ENCODE measurements around the gene SLC24A4. TPM values are rescaled to one million over a fixed set of nuclear protein-coding genes. Genes with fewer than 3 reads are reported as not detected.
A peak's percentile ranks its signal among the peaks of the same experiment; 100 is the strongest.

The SLC24A4 gene, protein sequence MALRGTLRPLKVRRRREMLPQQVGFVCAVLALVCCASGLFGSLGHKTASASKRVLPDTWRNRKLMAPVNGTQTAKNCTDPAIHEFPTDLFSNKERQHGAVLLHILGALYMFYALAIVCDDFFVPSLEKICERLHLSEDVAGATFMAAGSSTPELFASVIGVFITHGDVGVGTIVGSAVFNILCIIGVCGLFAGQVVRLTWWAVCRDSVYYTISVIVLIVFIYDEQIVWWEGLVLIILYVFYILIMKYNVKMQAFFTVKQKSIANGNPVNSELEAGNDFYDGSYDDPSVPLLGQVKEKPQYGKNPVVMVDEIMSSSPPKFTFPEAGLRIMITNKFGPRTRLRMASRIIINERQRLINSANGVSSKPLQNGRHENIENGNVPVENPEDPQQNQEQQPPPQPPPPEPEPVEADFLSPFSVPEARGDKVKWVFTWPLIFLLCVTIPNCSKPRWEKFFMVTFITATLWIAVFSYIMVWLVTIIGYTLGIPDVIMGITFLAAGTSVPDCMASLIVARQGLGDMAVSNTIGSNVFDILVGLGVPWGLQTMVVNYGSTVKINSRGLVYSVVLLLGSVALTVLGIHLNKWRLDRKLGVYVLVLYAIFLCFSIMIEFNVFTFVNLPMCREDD
- total RNA-seq (2014; rRNA removed): not detected in 2 replicates
- polyA plus RNA-seq (2012): not detected

DNA sequence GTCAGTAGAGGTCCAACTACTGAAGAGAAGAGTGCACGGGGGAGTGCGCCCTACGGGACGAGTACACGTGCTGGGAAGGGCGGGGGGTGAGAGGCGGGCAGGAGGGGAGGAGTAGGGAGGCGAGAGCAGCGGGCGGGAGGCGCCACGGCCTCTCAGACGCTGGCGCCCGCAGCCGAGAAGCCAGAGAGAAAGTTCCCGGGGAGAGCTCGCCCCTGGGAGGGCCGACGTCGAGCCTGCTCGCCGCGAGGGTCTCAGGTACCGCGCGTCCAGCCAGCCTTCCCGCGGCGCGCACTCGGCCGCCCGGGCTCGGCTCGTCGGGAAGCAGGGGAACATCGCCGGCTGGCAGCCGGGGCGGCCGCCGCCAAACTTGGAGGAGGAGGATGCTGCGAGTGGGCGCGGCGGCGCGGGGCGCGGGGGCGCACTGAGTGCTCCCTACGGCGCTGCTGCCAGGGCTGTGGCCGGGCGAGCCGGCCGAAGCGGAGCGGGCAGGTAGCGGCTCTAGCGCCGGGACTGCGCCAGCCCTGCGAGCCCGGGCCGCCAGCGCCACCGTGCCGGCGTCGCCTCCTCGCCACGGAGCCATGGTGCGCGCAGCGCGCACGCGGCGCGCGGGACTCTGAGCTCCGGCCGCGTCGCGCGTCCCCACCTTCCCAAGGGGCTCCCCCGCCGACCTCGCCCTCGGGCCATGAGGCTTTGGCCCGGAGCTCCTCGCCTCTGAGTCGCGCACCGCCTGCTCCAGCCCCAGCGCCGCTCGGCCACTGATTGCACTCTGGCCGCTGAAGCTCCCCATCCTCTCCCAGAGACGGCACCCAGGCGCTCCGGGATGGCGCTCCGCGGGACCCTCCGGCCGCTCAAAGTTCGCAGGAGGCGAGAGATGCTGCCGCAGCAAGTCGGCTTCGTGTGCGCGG lies at the start of gene SLC24A4:
Gene SLC24A4 (plus strand): TSS at position 155 of the 905 bp plus-strand sequence. CDS start 666 bp downstream, at position 821.
- DNase-seq (ENCODE audit: low read depth): no peak

DNA sequence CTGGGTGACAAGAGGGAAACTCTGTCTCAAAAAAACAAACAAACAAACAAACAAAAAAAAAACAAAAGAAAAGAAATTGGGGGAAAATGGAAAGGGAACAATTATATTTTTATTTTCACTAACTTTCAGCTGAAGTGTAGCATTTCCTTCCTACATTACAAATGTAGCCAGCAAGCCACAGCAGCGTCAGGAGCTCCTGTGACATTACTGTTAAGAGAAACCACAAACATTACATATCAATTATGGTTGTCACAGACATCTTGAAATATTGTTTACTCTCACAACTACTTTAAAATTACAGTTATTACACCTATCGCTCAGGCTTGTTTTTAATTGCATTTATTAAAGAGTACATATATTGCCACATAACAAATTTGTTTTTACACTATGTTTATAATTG lies 49.8 kb upstream of the SLC24A4 start:
- DNase-seq (ENCODE audit: low read depth): no peak

DNA sequence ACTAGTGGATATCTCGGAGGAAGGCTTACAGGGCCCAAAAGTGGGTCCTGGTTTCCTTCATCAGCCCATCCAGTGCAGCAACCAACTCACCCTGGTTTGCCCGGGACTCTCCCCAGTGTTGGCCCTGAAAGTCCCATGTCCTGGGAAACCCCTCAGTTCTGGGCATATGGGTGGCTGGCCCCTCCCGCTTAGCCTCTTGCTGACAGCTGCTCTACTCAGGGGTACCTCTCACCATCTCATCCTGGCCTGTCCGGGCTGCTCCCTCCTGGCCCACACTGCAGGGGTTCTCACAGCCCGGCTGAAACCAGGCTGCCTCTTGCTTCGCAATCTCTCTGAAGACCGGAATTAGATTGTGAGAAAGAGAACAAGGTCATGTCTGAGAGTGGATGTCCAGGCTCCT lies 48.9 kb upstream of the SLC24A4 start:
- DNase-seq (ENCODE audit: low read depth): no peak

DNA sequence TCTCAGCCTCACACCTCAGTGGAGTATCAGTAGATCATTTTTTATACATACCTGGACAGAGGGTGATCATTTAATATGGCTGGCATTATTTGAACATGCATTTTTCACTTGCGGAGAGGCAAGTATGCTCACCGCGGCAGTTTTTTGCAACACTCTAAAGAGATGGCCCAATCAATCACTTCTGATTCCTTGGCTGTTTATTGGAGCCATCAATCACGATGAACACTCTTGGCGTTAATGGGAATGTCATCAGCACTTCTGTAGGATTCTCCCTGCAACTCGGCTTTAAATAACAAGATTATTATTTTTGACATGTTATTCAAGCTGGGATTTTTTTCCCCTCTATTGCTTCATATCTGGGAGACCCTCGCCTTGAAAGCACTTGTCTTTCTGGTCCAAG lies 46.9 kb upstream of the SLC24A4 start:
- DNase-seq (ENCODE audit: low read depth): no peak

DNA sequence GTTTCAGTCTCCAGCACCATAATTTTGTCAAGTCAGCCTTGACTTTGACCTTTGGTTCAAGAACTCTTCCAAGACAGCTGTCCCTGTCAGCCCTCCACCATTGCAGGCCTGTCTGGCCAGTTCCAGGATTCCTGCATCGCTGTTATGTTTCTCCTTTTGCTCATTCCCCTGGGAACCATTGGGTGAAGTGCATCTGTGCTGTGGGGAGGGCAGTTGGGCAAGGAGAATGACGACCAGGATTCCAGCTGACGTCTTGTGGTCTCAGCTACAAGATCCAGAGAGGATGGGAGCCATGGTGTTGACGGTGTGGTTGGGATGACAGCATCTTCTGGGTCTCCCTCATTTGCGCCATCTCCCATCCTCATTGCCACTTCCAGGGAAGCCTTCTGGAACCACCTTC lies 45.9 kb upstream of the SLC24A4 start:
- peak; percentile 43 for DNase-seq (ENCODE audit: low read depth)

DNA sequence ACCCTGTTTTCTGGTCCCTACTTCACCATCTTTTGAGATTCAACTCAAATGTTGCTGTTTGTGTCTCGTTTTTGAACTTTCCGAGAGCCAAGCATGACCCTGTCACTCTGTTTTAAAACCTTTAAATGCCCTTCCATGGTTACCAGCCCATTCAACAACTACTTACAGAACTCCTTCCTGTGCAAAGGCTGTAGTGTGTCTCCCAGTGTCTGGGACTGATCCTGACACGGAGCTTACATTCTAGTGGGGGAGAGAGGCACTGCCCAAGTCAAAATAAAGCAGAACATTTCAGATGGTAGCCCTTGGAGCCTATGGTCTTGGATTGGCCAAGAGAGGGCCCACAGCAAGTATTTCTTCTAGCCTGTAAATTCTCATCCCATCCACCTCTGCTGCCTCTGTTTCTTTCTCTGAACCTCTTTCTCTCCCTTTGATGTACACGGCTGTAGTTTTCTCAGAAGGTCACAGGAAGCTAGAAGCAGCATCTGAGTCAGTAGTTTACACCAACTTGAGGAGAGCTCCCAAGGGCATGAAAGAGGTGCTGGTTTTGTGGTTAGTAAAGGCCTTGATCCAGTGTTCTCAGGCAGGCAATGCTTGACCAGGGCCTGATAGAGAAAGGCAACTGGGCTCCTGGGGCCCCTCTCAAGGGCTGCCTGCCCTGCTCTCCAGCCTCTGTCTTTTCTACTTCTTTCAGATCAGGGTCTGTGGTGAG lies 42.3 kb upstream of the SLC24A4 start:
- DNase-seq (ENCODE audit: low read depth): no peak

DNA sequence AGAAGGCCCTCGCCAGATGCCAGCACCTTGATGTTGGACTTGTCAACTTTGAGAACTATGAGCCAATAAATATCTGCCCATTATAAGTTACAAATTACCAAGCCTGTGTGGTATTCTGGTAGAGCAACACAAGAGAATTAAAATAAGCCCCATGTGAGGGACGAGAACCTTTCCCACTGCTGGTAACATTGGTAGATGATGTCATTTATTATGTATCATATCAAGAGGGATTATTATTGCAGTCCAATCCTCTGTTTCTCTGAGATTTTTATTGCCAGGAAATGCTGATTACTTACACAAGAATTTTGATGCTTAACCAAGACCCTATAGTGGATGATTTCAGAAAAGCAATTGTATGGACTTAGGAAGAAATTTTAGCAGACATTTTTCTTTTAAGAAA lies 40.3 kb upstream of the SLC24A4 start:
- DNase-seq (ENCODE audit: low read depth): no peak

DNA sequence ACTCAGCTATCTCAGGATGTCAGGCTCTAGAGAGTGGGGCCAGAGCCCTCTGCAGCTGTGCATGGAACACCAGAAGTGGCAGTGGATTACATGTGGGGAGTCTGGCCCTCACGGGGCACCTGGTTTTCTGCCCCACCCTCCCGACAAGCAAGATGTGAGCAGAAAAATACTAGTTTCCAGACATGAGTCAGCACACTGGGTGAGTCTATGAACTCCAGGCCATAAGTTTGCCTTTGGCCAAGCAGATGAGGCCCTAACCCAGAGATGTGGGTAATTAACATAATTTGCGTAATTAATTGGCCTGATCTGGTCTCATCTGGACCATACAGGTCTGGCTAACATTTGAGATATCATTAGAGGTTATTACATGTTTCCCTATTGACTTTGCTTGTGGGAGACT lies 37.7 kb upstream of the SLC24A4 start:
- DNase-seq (ENCODE audit: low read depth): no peak

DNA sequence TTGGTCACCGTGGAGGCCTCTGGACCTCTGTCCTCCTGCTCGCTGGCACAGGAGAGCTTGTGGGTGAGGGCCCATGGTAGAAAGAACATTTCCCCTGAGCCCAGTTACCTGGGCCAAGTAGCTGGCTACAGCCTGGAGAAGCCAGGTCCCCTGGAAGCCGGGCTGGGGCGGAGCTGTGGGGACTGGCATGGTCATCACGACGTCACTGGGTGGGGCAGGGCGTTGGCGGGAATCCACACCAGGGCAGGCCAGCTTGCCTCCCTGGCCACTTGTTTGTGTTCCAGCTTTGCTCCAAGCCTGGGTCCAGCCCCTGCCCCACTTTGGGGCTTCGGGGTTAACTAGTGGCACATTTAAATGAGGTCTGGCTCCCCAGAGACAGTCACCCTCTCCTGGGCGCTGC lies 35.0 kb upstream of the SLC24A4 start:
- no peak for DNase-seq (ENCODE audit: low read depth)

DNA sequence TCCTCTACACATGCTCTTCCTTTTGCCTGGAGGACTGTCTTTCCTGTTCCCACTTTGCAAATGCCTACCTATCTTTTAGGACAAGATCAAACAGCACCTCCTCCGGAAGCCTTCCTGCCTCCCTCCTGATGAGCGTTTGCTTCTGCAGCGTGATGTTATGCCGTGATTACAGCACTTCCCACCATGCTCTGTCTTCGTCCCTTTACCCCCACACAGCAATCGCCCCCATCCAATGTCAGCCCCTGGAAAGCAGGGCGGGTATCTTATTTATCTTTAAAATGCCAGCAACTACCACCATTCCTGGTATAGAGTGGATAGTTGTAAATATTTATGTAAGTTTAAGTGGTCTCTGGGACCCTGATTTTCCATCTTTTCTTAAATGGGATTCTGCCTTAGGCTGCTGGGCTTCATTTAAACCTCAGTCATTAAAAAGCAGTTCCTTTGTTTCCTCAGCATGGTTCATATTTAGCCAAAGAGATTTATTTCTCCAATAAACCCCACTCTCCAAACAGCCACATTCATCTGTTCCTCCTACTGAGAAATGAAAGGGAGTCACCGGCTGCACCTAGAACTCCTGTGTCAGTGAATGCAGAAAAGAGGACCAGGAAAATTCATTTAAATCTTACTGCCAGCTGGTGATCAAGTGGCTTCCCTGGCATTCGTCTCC lies 33.8 kb upstream of the SLC24A4 start:
- DNase-seq (ENCODE audit: low read depth): no peak

DNA sequence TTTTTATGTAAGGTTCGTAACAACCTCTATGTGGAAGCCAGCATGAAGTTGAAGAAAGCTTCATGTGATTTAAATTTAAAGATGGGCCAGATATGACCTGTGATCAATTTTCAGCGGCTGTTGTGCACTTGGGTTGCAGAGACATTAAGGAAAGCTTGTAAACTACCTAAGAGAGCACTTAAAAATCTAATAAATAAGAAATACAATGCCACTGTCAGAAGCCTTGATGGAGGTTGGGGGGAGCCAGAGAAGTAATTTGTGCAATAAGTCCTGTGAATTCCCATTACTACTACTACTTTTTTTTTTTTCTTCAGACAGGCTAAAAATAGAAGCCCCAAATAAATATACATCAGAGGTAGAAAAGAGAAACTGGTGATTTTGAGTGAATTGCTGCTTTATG lies 30.3 kb upstream of the SLC24A4 start:
- no peak for DNase-seq (ENCODE audit: low read depth)

DNA sequence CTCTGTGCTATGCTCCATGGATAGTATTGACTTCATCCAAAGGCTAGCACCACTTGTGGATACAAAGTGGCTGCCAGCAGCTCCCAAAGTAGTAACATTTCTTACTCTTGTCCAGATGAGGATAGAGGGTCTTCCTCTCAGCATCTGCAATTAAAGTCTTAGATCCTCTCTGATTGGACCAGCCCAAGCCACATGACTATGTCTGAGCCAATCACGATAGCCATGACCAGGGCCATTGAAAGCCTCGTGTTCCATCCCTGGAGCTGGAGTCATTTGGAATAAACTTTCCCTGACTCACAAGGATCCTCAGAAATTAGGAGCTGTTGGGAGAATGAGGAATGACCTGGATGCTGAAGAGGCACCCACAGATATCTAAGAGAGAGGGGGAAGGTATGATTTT lies 28.5 kb upstream of the SLC24A4 start:
- no peak for DNase-seq (ENCODE audit: low read depth)

DNA sequence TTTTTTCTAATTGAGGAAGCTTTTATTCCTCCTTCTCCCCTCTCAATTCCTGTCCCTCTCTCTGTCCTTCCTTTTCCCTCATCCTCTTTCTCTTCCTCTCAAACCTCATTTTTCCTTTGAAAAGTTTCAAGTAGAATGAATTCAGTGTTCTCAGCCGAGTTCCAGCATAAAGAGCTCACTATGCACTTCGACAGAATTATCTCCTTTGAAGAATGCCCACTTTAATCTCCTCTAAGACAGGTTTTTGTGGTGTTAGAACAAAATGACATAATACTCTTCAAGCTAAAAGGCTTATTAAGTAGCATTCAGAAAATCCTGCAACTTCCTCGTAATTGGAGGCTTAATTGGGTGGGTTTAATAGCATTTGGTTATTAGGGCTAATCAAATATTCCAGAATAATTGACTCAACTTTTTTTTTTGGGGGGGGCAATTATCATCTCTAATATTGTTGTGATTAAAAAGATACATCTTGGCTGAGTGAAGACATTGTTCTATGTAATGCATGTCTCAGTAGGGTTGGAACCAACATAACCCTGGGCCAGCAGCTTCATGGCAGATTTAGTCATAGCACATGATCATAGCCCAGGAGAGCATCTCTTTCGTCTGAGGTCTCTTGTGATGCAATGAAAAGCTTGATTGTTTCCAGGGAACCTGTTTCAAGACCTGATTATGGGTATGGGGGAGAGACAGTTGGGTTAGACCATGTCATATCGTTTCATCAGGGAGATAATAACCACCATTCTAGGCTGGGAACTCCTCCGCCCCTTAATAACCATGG lies 25.0 kb upstream of the SLC24A4 start:
- DNase-seq (ENCODE audit: low read depth): no peak

DNA sequence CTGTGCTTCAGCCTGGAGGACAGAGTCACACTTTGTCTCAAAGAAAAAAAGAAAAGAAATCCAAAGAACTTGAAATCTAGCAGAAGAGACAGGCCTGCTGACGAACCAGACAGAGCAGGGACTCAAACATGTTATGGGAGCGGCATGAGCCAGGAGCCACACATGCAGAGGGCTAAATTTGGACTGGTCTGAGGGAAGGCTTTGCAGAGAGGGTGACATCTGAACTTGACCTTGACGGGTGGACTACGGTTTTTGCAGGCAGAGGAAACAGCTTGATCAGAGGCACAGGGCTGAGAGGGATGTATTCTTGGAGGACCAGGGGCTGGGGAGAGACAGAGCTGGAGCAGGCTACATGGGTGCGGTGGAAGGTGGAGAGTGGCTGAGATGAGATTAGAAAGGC lies 20.5 kb upstream of the SLC24A4 start:
- DNase-seq (ENCODE audit: low read depth): no peak

DNA sequence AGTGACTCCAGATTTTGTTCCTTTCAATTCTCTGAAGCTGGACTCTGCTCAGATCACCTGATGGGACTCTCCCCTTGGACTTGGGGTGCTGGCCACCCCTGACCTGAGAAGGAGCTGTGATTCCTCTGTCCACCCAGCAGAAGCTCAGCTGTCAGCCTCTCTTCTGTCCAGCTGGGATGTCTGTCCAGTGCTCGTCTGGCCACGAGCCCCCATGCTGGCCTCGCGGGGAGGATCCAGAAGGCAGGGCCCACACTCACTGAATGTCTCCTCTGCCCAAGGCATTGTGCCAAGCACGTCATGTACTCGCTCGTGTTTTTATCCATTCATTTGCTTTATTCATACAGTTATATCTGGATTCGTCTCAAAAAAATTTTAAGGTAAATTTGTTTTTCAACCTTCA lies 14.2 kb upstream of the SLC24A4 start:
- no peak for DNase-seq (ENCODE audit: low read depth)

DNA sequence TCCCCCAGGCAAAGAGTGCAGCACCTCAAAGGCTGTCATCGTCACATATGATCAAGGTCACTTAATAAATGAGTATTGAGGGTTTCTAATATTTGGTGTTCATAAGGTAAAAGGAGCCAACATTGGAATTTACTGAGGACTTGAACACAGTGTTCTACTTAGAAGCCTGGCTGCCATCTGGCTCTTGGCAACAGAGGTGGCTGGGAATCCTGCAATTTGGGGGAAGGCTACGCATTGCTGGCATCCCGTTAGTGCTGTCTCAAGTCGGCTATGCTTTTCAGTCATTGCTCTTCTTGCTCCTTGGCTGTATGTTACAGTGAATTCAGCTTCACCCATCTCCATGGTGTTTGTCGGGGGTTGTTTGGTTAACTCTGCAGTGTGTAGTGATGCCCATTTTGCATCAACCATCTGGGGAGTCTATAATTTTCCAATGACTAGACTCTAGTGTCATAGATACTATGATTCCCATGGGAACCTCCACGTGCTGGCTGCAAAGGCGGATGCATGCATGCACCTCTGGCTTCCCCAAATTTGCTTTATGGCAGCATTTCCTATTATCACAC lies 12.9 kb upstream of the SLC24A4 start:
- DNase-seq (ENCODE audit: low read depth): no peak

DNA sequence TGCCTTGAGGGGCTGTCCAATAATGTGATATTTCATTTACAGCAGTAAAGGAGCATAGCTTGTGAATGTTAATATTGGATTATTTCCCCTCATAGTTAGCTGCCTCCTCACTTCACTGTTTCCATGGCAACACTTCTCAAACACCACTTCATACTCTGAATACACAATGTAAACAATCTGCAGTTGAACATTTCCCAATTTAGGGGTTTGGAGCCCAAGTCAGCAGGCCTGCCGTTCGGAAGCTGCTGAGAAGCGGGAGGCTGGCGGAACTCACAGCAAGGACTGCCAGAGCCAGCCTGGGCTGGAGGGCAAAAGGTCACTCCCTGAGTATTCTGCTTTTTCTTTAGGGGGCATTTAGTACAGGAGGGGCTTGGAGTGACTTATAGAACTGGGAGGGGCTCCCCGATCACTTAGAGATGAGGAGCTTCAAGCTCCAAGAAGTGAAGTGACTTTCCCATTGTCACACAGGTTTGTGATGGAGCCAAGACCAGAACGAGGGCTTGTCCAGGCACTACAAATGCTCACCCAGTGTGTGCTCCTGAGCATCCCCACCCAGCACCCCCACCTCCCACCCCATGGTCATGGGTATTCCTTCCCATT lies 12.1 kb upstream of the SLC24A4 start:
- no peak for DNase-seq (ENCODE audit: low read depth)

DNA sequence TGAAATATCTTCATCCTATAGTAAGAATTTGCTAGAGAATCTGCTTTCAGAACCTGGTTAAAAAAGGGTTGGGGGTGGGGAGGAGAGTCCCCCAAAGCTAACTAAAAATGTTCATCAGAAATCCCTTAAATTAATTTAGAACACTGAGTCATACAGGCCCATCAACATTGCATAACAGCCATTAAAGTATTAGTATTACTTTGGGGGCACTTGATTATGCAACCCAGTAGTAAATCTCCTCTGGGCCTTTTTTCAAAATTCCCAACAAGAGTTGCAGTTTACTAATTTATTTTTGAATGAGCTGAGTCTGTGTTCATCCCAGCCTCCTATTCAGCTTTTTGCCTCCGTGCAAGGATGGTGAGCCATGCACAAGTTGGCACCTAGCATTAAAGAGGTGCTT lies 8.8 kb upstream of the SLC24A4 start:
- no peak for DNase-seq (ENCODE audit: low read depth)

DNA sequence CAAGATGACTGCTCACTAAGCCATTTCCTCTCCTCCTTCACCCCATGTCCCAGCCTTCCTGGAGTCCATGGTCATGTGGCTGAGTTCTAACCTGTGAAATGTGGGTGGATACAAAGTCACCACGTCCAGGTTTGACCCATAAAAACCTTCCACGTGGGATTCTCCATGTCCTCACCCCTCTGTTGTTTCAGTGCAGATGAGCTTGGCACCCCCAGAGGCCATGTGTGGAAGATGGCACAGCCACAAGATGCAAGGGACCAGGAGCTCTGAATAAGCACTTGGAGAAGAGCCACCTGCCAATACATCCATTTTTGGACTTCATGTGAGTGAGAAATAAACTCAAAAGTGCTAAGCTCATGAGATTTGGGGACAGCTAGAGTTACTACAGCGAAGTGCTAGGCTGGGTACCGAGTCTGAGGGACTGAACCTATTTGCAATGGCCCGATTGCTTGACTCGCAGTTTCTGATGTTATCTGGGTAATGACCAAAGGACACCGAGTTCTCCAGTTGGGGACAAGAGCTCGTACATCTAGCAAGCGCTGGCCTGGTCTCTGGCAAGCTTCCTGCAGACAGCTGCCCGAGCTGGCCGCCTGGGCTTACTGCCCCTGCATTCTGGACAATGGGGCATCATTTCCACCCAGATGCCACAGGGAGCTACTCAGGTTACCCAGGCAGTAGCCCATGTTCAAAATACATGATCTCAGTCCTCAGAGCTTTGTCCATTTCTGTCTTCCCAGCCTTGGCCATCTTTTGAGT lies 7.7 kb upstream of the SLC24A4 start:
- no peak for DNase-seq (ENCODE audit: low read depth)
